DOHH2 (cell line): ENCODE results near the gene ASF1A.

Source experiments
- EZH2phosphoT487 ChIP-seq: fragments of 200-600 bp; sonication (generic); IDR thresholded peaks from 2 replicates; pipeline ENCODE4 v1.6.1; 2017; ENCODE audit warnings: borderline replicate concordance, mild to moderate bottlenecking, antibody characterized with exemption, low read length, moderate library complexity, mixed read lengths
- TF ChIP-seq, protein P1 (sequence below): fragments of 200-600 bp; sonication (generic); IDR thresholded peaks from one replicate; pipeline ENCODE4 v1.5.1; 2014; ENCODE audit warnings: antibody characterized with exemption, mild to moderate bottlenecking, low read depth, low read length; ENCODE audit not compliant: poor library complexity, severe bottlenecking

DNA sequence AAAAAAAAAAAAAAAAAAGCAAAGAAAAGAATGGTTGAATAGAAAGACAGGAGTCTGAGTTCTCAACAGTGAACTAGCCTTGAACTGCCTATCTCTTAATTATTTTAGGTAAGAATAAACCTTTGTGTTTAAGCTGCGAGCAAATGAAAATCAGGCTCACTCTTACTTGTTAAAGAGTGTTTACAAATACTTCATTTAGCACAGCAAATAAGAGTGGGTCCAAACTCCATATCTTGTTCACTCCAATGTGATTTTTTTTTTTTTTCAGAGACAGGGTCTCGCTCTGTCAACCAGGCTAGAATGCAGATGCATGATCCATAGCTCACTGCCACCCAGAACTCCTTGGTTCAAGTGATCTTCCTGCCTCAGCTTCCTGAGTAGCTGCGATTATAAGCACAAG, 29.1 kb downstream of the ASF1A start:
- TF ChIP-seq, protein P1, sequence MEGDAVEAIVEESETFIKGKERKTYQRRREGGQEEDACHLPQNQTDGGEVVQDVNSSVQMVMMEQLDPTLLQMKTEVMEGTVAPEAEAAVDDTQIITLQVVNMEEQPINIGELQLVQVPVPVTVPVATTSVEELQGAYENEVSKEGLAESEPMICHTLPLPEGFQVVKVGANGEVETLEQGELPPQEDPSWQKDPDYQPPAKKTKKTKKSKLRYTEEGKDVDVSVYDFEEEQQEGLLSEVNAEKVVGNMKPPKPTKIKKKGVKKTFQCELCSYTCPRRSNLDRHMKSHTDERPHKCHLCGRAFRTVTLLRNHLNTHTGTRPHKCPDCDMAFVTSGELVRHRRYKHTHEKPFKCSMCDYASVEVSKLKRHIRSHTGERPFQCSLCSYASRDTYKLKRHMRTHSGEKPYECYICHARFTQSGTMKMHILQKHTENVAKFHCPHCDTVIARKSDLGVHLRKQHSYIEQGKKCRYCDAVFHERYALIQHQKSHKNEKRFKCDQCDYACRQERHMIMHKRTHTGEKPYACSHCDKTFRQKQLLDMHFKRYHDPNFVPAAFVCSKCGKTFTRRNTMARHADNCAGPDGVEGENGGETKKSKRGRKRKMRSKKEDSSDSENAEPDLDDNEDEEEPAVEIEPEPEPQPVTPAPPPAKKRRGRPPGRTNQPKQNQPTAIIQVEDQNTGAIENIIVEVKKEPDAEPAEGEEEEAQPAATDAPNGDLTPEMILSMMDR: no peak
- TF ChIP-seq EZH2phosphoT487: no peak
